Activated T-cell treated with anti-CD3 and anti-CD28 coated beads, Interleukin-2, amount 50 U/mL, for 72 hours (primary cell): Measurements from ENCODE around the gene HLA-E. TPM values are rescaled to one million over a fixed set of nuclear protein-coding genes. Genes with fewer than 3 reads are reported as not detected.
"Not testable (repeated sequence)": the region's sequence is repeated elsewhere in the genome, so short reads cannot be mapped to it uniquely, and the experiment has no call there.

Source experiments
- ATAC-seq, 2 donors: fragments of 150-1000 bp; cut with Tn5 transposase; replicated peaks in 1 of 2; 2 replicates each; pipeline ENCODE4 v1.10.0; 2021; ENCODE audit warnings: moderate library complexity in 2 of 2, mild to moderate bottlenecking in 1 of 2
- DNase-seq, 2 donors: peaks; one replicate each; pipeline ENCODE4 v3.0.0; 2021 to 2022; ENCODE audit warnings: mixed read lengths in 1 of 2
- H3K27ac Mint-ChIP-seq: one replicate; pipeline ENCODE4 v1.8.0; 2022; ENCODE audit warnings: mild to moderate bottlenecking, moderate library complexity, mixed read lengths
- H3K27me3 Mint-ChIP-seq: one replicate; pipeline ENCODE4 v1.8.0; 2022; ENCODE audit warnings: low read depth, mixed read lengths
- H3K36me3 Mint-ChIP-seq, 2 donors: one replicate each; pipeline ENCODE4 v1.8.0; 2022; ENCODE audit warnings: mixed read lengths in 2 of 2, mild to moderate bottlenecking in 1 of 2; ENCODE audit not compliant: insufficient read depth in 2 of 2
- H3K4me1 Mint-ChIP-seq: one replicate; pipeline ENCODE4 v1.8.0; 2022; ENCODE audit warnings: low read depth, mixed read lengths
- H3K4me3 Mint-ChIP-seq, 2 donors: one replicate each; pipeline ENCODE4 v1.8.0; 2022; ENCODE audit warnings: mild to moderate bottlenecking in 2 of 2, mixed read lengths in 2 of 2, moderate library complexity in 2 of 2
- H3K9me3 Mint-ChIP-seq, 2 donors: one replicate each; pipeline ENCODE4 v1.8.0; 2022; ENCODE audit warnings: mixed read lengths in 2 of 2
- total RNA-seq, 2 donors: library from RNA; stranded (reverse); gene quantifications; one replicate each; pipeline ENCODE4 v1.2.3, GENCODE V29; 2022

The HLA-E gene
- total RNA-seq, 2 donors from 2014 or later, result 713 to 829 TPM

GRCh38 chr6:30500421-30501355 lies 11.4 kb downstream of the HLA-E start:
- DNase-seq (no peak), ATAC-seq (peak in 1 of 2 donors; percentile 11)
- Mint-ChIP-seq H3K9me3 (no peaks in the 10 kb centered on the region), H3K4me1 (peaks cover 44% of the 10 kb centered on the region), H3K27ac (peak overlapping the region; percentile 11), H3K27me3 (no peaks in the 10 kb centered on the region), H3K4me3 (peak overlapping the region; percentile 84 to 86), H3K36me3 (peaks cover 2% of the 10 kb centered on the region in 2 donors)

GRCh38 chr6:30507849-30508827 lies 18.8 kb downstream of the HLA-E start:
- peak; percentile 43 to 63 for ATAC-seq
- Mint-ChIP-seq H3K4me3 (peak overlapping the region; percentile 54 to 68), H3K27me3 (no peaks in the 10 kb centered on the region), H3K9me3 (peaks cover 0 to 5% of the 10 kb centered on the region in 2 donors), H3K27ac (peak overlapping the region; percentile 87), H3K36me3 (peaks cover 0 to 2% of the 10 kb centered on the region in 2 donors), H3K4me1 (peaks cover 52% of the 10 kb centered on the region)
- DNase-seq, result no peak

GRCh38 chr6:30508890-30509736 lies 19.8 kb downstream of the HLA-E start:
- H3K4me1 Mint-ChIP-seq, result peaks cover 58% of the 10 kb centered on the region
- DNase-seq (no peak), ATAC-seq (peak; percentile 80 to 84)
- H3K4me3 Mint-ChIP-seq, result peak overlapping the region; percentile 54 to 68
- peaks cover 0 to 2% of the 10 kb centered on the region in 2 donors for H3K36me3 Mint-ChIP-seq
- H3K27me3 Mint-ChIP-seq, result no peaks in the 10 kb centered on the region
- H3K9me3 Mint-ChIP-seq, result peaks cover 0 to 5% of the 10 kb centered on the region in 2 donors
- H3K27ac Mint-ChIP-seq, result peak overlapping the region; percentile 87

GRCh38 chr6:30510419-30511168 lies 21.3 kb downstream of the HLA-E start:
- DNase-seq (no peak), ATAC-seq (no peak)
- Mint-ChIP-seq H3K27me3 (no peaks in the 10 kb centered on the region), H3K4me3 (peak overlapping the region; percentile 70 to 85), H3K9me3 (peaks cover 1 to 5% of the 10 kb centered on the region in 2 donors), H3K36me3 (peaks cover 0 to 2% of the 10 kb centered on the region in 2 donors), H3K27ac (peak overlapping the region; percentile 90), H3K4me1 (peaks cover 73% of the 10 kb centered on the region)

GRCh38 chr6:30511169-30511546 lies 21.8 kb downstream of the HLA-E start:
- H3K4me3 Mint-ChIP-seq, result peak overlapping the region; percentile 70 to 85
- DNase-seq (no peak), ATAC-seq (no peak)

GRCh38 chr6:30513451-30513850 lies 24.1 kb downstream of the HLA-E start:
- H3K9me3 Mint-ChIP-seq, result peaks cover 3% of the 10 kb centered on the region in 2 donors
- ATAC-seq (no peak), DNase-seq (no peak)
- H3K27ac Mint-ChIP-seq, result no peak overlapping the region
- no peak overlapping the region for H3K4me3 Mint-ChIP-seq
- H3K27me3 Mint-ChIP-seq, result no peaks in the 10 kb centered on the region
- peaks cover 3 to 9% of the 10 kb centered on the region in 2 donors for H3K36me3 Mint-ChIP-seq
- peaks cover 82% of the 10 kb centered on the region for H3K4me1 Mint-ChIP-seq

More at GRCh38 chr6:30511169-30511546, 21.8 kb downstream of the HLA-E start:
- peak overlapping the region; percentile 90 for H3K27ac Mint-ChIP-seq
- peaks cover 1 to 5% of the 10 kb centered on the region in 2 donors for H3K9me3 Mint-ChIP-seq
- peaks cover 79% of the 10 kb centered on the region for H3K4me1 Mint-ChIP-seq
- no peaks in the 10 kb centered on the region for H3K27me3 Mint-ChIP-seq
- peaks cover 1 to 2% of the 10 kb centered on the region in 2 donors for H3K36me3 Mint-ChIP-seq

- peak overlapping the region; percentile 99 for H3K27ac Mint-ChIP-seq
- DNase-seq, result no peak
- H3K4me1 Mint-ChIP-seq, result peaks cover 80% of the 10 kb centered on the region
- H3K27me3 Mint-ChIP-seq, result no peaks in the 10 kb centered on the region
- no peak for ATAC-seq
- H3K4me3 Mint-ChIP-seq, result peak overlapping the region; percentile 82
- peaks cover 3 to 5% of the 10 kb centered on the region in 2 donors for H3K9me3 Mint-ChIP-seq
- H3K36me3 Mint-ChIP-seq, result peaks cover 6 to 22% of the 10 kb centered on the region in 2 donors
Measured at GRCh38 chr6:30515106-30515505, 25.8 kb downstream of the HLA-E start.

GRCh38 chr6:30515944-30516753 lies 26.8 kb downstream of the HLA-E start:
- DNase-seq (peak; percentile 90 to 93), ATAC-seq (peak; percentile 94 to 95)
- H3K4me3 Mint-ChIP-seq, result peak overlapping the region; percentile 82
- peak overlapping the region; percentile 94 for H3K27ac Mint-ChIP-seq
- H3K4me1 Mint-ChIP-seq, result peaks cover 80% of the 10 kb centered on the region
- H3K27me3 Mint-ChIP-seq, result no peaks in the 10 kb centered on the region
- peaks cover 3 to 5% of the 10 kb centered on the region in 2 donors for H3K9me3 Mint-ChIP-seq
- peaks cover 6 to 29% of the 10 kb centered on the region in 2 donors for H3K36me3 Mint-ChIP-seq

GRCh38 chr6:30516754-30517076 lies 27.4 kb downstream of the HLA-E start:
- H3K27me3 Mint-ChIP-seq, ATAC-seq, H3K9me3 Mint-ChIP-seq, DNase-seq: not testable (repeated sequence)
- peaks cover 79% of the 10 kb centered on the region for H3K4me1 Mint-ChIP-seq
- peak overlapping the region; percentile 94 for H3K27ac Mint-ChIP-seq
- peak overlapping the region; percentile 82 for H3K4me3 Mint-ChIP-seq
- H3K36me3 Mint-ChIP-seq, result peaks cover 7 to 34% of the 10 kb centered on the region in 2 donors

- Mint-ChIP-seq H3K9me3 (peaks cover 7 to 12% of the 10 kb centered on the region in 2 donors), H3K27ac (peak overlapping the region; percentile 34), H3K36me3 (peaks cover 14 to 45% of the 10 kb centered on the region in 2 donors), H3K4me1 (peaks cover 82% of the 10 kb centered on the region), H3K4me3 (peak overlapping the region; percentile 38 to 40)
- not testable (repeated sequence) for DNase-seq, H3K27me3 Mint-ChIP-seq, ATAC-seq
Measured at GRCh38 chr6:30517767-30518504, 28.6 kb downstream of the HLA-E start.
